Motor neuron (in vitro differentiated cells): ENCODE data around the gene SNRNP200. TPM values are rescaled to one million over a fixed set of nuclear protein-coding genes. Genes with fewer than 3 reads are reported as not detected.
A peak's percentile ranks its signal among the peaks of the same experiment; 100 is the strongest.

Experiments used
- ATAC-seq, 8 experiments: fragments of 200-7000 bp; cut with Tn5 transposase; replicated peaks in 6 of 8; 2 replicates each; pipeline ENCODE4 v1.8.0; 2021; ENCODE audit warnings: mild to moderate bottlenecking in 8 of 8, moderate library complexity in 8 of 8
- H3K27ac ChIP-seq, 2 donors: fragments of 250-450 bp; sonication (Bioruptor Pico); 2 replicates each; pipeline ENCODE4 v1.9.0; 2021; ENCODE audit warnings: antibody characterized with exemption in 2 of 2, mild to moderate bottlenecking in 2 of 2, moderate library complexity in 1 of 2
- H3K4me1 ChIP-seq, 2 donors: fragments of 250-450 bp; sonication (Bioruptor Pico); replicated peaks in 1 of 2; 2 replicates each; pipeline ENCODE4 v1.6.1; 2021; ENCODE audit warnings: antibody characterized with exemption in 2 of 2, mild to moderate bottlenecking in 2 of 2, moderate library complexity in 1 of 2
- H3K4me3 ChIP-seq, 5 donors: fragments of 250-450 bp; sonication (Bioruptor Pico); 2 replicates each; pipeline ENCODE4 v1.9.0; 2021; ENCODE audit warnings: antibody characterized with exemption in 5 of 5, mild to moderate bottlenecking in 5 of 5, moderate library complexity in 4 of 5
- WGBS, 10 experiments: fragments of 450-650 bp; shearing (Covaris generic); methylation state at CpG; one replicate each; pipeline ENCODE4 v1.0.0; 2022; 5-methylcytosine and 5-hydroxymethylcytosine counted together
- in situ Hi-C, 9 experiments: fragments of 400-800 bp; cut with MboI; loops; one replicate each; pipeline ENCODE4 v1.15.0; 2021; ENCODE audit warnings: low sequenced_read_pairs in 9 of 9, low pct_unique_long_range_greater_than_20kb in 2 of 9; ENCODE audit not compliant: unreplicated experiment in 9 of 9
- total RNA-seq, 8 experiments: library from RNA; unstranded; fragments of 300-600 nt; gene quantifications; 2 replicates each; pipeline versions ENCODE4 v1.2.3 to v1.2.4, GENCODE V29; 2022

SNRNP200 gene
- total RNA-seq, 8 experiments from 2014 or later = 50.1 to 150 (median 97.9) TPM

GRCh38 chr2:96320728-96321622, 15.6 kb upstream of the SNRNP200 start:
- in situ Hi-C loops = loop anchor here in 1 of 9 experiments (25.0 kb wide), 1 partner anchor 91 kb away; no protein-coding TSS in a partner anchor
- no peak overlapping the region for H3K27ac ChIP-seq
- H3K4me3 ChIP-seq = peak overlapping the region; percentile 44 to 53 (median 45)
- ATAC-seq = peak; percentile 59 to 70 (median 65)
- WGBS, 10 experiments = 0 to 43% (median 14%) methylated on average over 1 to 28 of the region's 41 CpGs; no CpG with 5 or more reads in 2 of the 10 experiments
- peaks cover 3 to 5% of the 10 kb centered on the region in 2 donors for H3K4me1 ChIP-seq

- no peak overlapping the region for H3K4me3 ChIP-seq
- WGBS, 10 experiments = 78 to 100% (median 81%) methylated on average over 1 to 3 of the region's 3 CpGs; no CpG with 5 or more reads in 3 of the 10 experiments
- peaks cover 8 to 11% of the 10 kb centered on the region in 2 donors for H3K4me1 ChIP-seq
- in situ Hi-C loops = loop anchor here in 1 of 9 experiments (25.0 kb wide), 1 partner anchor 92 kb away; no protein-coding TSS in a partner anchor
- ATAC-seq = no peak
- no peak overlapping the region for H3K27ac ChIP-seq
Measured at GRCh38 chr2:96320326-96320725, 15.0 kb upstream of the SNRNP200 start.

- Histone ChIP-seq H3K4me1 (peaks cover 8 to 11% of the 10 kb centered on the region in 2 donors), H3K27ac (no peak overlapping the region), H3K4me3 (no peak overlapping the region)
- ATAC-seq = no peak
- WGBS, 10 experiments = 33 to 100% (median 87%) methylated on average over 1 of the region's 1 CpG; no CpG with 5 or more reads in 4 of the 10 experiments
- in situ Hi-C loops = loop anchor here in 1 of 9 experiments (25.0 kb wide), 1 partner anchor 93 kb away; no protein-coding TSS in a partner anchor
Measured at GRCh38 chr2:96319396-96319795, 14.1 kb upstream of the SNRNP200 start.

GRCh38 chr2:96318723-96319122, 13.4 kb upstream of the SNRNP200 start:
- in situ Hi-C loops = loop anchor here in 1 of 9 experiments (25.0 kb wide), 1 partner anchor 94 kb away; no protein-coding TSS in a partner anchor
- Histone ChIP-seq H3K27ac (no peak overlapping the region), H3K4me1 (peaks cover 8 to 11% of the 10 kb centered on the region in 2 donors), H3K4me3 (no peak overlapping the region)
- no peak for ATAC-seq
- WGBS, 10 experiments = 79 to 80% methylated on average over 2 to 3 of the region's 4 CpGs; no CpG with 5 or more reads in 8 of the 10 experiments

- WGBS, 10 experiments = 72 to 100% (median 100%) methylated on average over 1 to 3 of the region's 4 CpGs; no CpG with 5 or more reads in 4 of the 10 experiments
- ATAC-seq = no peak
- no peak overlapping the region for H3K27ac ChIP-seq
- H3K4me1 ChIP-seq = peaks cover 8 to 11% of the 10 kb centered on the region in 2 donors
- no peak overlapping the region for H3K4me3 ChIP-seq
- in situ Hi-C loops = loop anchor here in 1 of 9 experiments (25.0 kb wide), 1 partner anchor 95 kb away; no protein-coding TSS in a partner anchor
Measured at GRCh38 chr2:96317584-96317997, 12.2 kb upstream of the SNRNP200 start.

GRCh38 chr2:96316999-96317398, 11.7 kb upstream of the SNRNP200 start:
- no peak overlapping the region for H3K4me3 ChIP-seq
- peaks cover 8 to 11% of the 10 kb centered on the region in 2 donors for H3K4me1 ChIP-seq
- in situ Hi-C loops = loop anchor here in 1 of 9 experiments (25.0 kb wide), 1 partner anchor 95 kb away; no protein-coding TSS in a partner anchor
- no peak for ATAC-seq
- H3K27ac ChIP-seq = no peak overlapping the region

GRCh38 chr2:96315400-96316071, 10.2 kb upstream of the SNRNP200 start:
- in situ Hi-C loops = loop anchor here in 1 of 9 experiments (25.0 kb wide), 1 partner anchor 97 kb away; no protein-coding TSS in a partner anchor
- no peak overlapping the region for H3K4me3 ChIP-seq
- H3K4me1 ChIP-seq = peaks cover 8 to 9% of the 10 kb centered on the region in 2 donors
- peak in 6 of 8 experiments; percentile 33 to 85 (median 54) for ATAC-seq
- H3K27ac ChIP-seq = peak overlapping the region in 1 of 2 donors; percentile 11
- 33 to 77% (median 58%) methylated on average over 1 to 4 of the region's 7 CpGs; no CpG with 5 or more reads in 5 of the 10 experiments for WGBS, 10 experiments

GRCh38 chr2:96315005-96315399, 9.7 kb upstream of the SNRNP200 start:
- peak in 2 of 8 experiments; percentile 61 to 77 for ATAC-seq
- WGBS, 10 experiments = 30 to 100% (median 74%) methylated on average over 1 to 3 of the region's 3 CpGs; no CpG with 5 or more reads in 1 of the 10 experiments
- H3K27ac ChIP-seq = no peak overlapping the region
- in situ Hi-C loops = loop anchor here in 1 of 9 experiments (25.0 kb wide), 1 partner anchor 97 kb away; no protein-coding TSS in a partner anchor
- no peak overlapping the region for H3K4me3 ChIP-seq
- peaks cover 8 to 9% of the 10 kb centered on the region in 2 donors for H3K4me1 ChIP-seq

GRCh38 chr2:96308248-96308647, 2.9 kb upstream of the SNRNP200 start:
- in situ Hi-C loops = loop anchor here in 1 of 9 experiments (25.0 kb wide), 1 partner anchor 104 kb away; no protein-coding TSS in a partner anchor
- peaks cover 11 to 15% of the 10 kb centered on the region in 2 donors for H3K4me1 ChIP-seq
- ATAC-seq = no peak
- 40 to 100% (median 73%) methylated on average over 1 to 3 of the region's 5 CpGs; no CpG with 5 or more reads in 4 of the 10 experiments for WGBS, 10 experiments
- H3K27ac ChIP-seq = no peak overlapping the region
- H3K4me3 ChIP-seq = no peak overlapping the region

- 20 to 100% (median 57%) methylated on average over 1 to 2 of the region's 3 CpGs; no CpG with 5 or more reads in 3 of the 10 experiments for WGBS, 10 experiments
- in situ Hi-C loops = loop anchor here in 1 of 9 experiments (25.0 kb wide), 1 partner anchor 106 kb away; no protein-coding TSS in a partner anchor
- no peak for ATAC-seq
- peak overlapping the region in 1 of 2 donors; percentile 97 for H3K27ac ChIP-seq
- peak overlapping the region; percentile 57 to 99 (median 83) for H3K4me3 ChIP-seq
- H3K4me1 ChIP-seq = peaks cover 11 to 15% of the 10 kb centered on the region in 2 donors
Measured at GRCh38 chr2:96306370-96306769, 1.0 kb upstream of the SNRNP200 start.

- in situ Hi-C loops = loop anchor here in 1 of 9 experiments (25.0 kb wide), 1 partner anchor 106 kb away; no protein-coding TSS in a partner anchor
- Histone ChIP-seq H3K4me1 (peaks cover 11 to 15% of the 10 kb centered on the region in 2 donors), H3K4me3 (peak overlapping the region; percentile 57 to 99 (median 83)), H3K27ac (peak overlapping the region; percentile 84 to 97)
- ATAC-seq = peak in 1 of 8 experiments; percentile 3
- WGBS, 10 experiments = 7 to 60% (median 22%) methylated on average over 1 to 8 of the region's 9 CpGs; no CpG with 5 or more reads in 5 of the 10 experiments
Measured at GRCh38 chr2:96305979-96306308, 598 bp upstream of the SNRNP200 start.

GRCh38 chr2:96304606-96305005, 740 bp downstream of the SNRNP200 start:
- H3K27ac ChIP-seq = peak overlapping the region in 1 of 2 donors; percentile 97
- WGBS, 10 experiments = 0 to 100% (median 43%) methylated on average over 1 to 11 of the region's 11 CpGs; no CpG with 5 or more reads in 1 of the 10 experiments
- in situ Hi-C loops = loop anchor here in 1 of 9 experiments (25.0 kb wide), 1 partner anchor 108 kb away; no protein-coding TSS in a partner anchor
- H3K4me3 ChIP-seq = peak overlapping the region; percentile 57 to 99 (median 83)
- no peak for ATAC-seq
- peaks cover 11 to 15% of the 10 kb centered on the region in 2 donors for H3K4me1 ChIP-seq
